ENCODE results near the gene PALM.
"Not testable (repeated sequence)": the region's sequence is repeated elsewhere in the genome, so short reads cannot be mapped to it uniquely, and the experiment has no call there.

Gene PALM

GRCh38 chr19:738509-739128 lies 29.9 kb downstream of the PALM start:
- H3K79me2 ChIP-seq (ENCODE audit: control insufficient read depth, insufficient read depth, low read length, unreplicated experiment), result no peaks in the 10 kb centered on the region
- H3K27ac ChIP-seq (ENCODE audit: low read depth, low read length), result no peak overlapping the region
- H2AFZ ChIP-seq (ENCODE audit: low read length, unreplicated experiment), result no peak overlapping the region
- H3K36me3 ChIP-seq (ENCODE audit: insufficient read depth, low read length), result no peaks in the 10 kb centered on the region
- no peaks in the 10 kb centered on the region for H3K4me1 ChIP-seq (ENCODE audit: control insufficient read depth, insufficient read depth, low read length, unreplicated experiment)
- no peaks in the 10 kb centered on the region for H3K27me3 ChIP-seq (ENCODE audit: insufficient read depth, low read length)
- no peak overlapping the region for H3K4me3 ChIP-seq (ENCODE audit: low read depth, low read length)

GRCh38 chr19:739998-740715 lies 31.4 kb downstream of the PALM start:
- Histone ChIP-seq H3K79me2 (ENCODE audit: control insufficient read depth, insufficient read depth, low read length, unreplicated experiment) (no peaks in the 10 kb centered on the region), H3K36me3 (ENCODE audit: insufficient read depth, low read length) (no peaks in the 10 kb centered on the region), H3K4me3 (ENCODE audit: low read depth, low read length) (no peak overlapping the region), H3K27me3 (ENCODE audit: insufficient read depth, low read length) (no peaks in the 10 kb centered on the region), H3K27ac (ENCODE audit: low read depth, low read length) (no peak overlapping the region), H3K4me1 (ENCODE audit: control insufficient read depth, insufficient read depth, low read length, unreplicated experiment) (no peaks in the 10 kb centered on the region), H2AFZ (ENCODE audit: low read length, unreplicated experiment) (no peak overlapping the region)

- not testable (repeated sequence) for H3K27me3 ChIP-seq (ENCODE audit: insufficient read depth, low read length); H2AFZ ChIP-seq (ENCODE audit: low read length, unreplicated experiment); H3K4me3 ChIP-seq (ENCODE audit: low read depth, low read length); H3K4me1 ChIP-seq (ENCODE audit: control insufficient read depth, insufficient read depth, low read length, unreplicated experiment); H3K27ac ChIP-seq (ENCODE audit: low read depth, low read length); H3K36me3 ChIP-seq (ENCODE audit: insufficient read depth, low read length); H3K79me2 ChIP-seq (ENCODE audit: control insufficient read depth, insufficient read depth, low read length, unreplicated experiment)
Observed at GRCh38 chr19:740816-741505, 32.2 kb downstream of the PALM start.

GRCh38 chr19:741506-742131 lies 32.9 kb downstream of the PALM start:
- Histone ChIP-seq H3K79me2 (ENCODE audit: control insufficient read depth, insufficient read depth, low read length, unreplicated experiment) (no peaks in the 10 kb centered on the region), H3K27ac (ENCODE audit: low read depth, low read length) (no peak overlapping the region), H3K27me3 (ENCODE audit: insufficient read depth, low read length) (no peaks in the 10 kb centered on the region), H3K4me1 (ENCODE audit: control insufficient read depth, insufficient read depth, low read length, unreplicated experiment) (no peaks in the 10 kb centered on the region), H2AFZ (ENCODE audit: low read length, unreplicated experiment) (no peak overlapping the region), H3K36me3 (ENCODE audit: insufficient read depth, low read length) (no peaks in the 10 kb centered on the region), H3K4me3 (ENCODE audit: low read depth, low read length) (no peak overlapping the region)

- Histone ChIP-seq H3K27ac (ENCODE audit: low read depth, low read length) (no peak overlapping the region), H3K27me3 (ENCODE audit: insufficient read depth, low read length) (no peaks in the 10 kb centered on the region), H3K4me3 (ENCODE audit: low read depth, low read length) (no peak overlapping the region), H3K4me1 (ENCODE audit: control insufficient read depth, insufficient read depth, low read length, unreplicated experiment) (no peaks in the 10 kb centered on the region), H2AFZ (ENCODE audit: low read length, unreplicated experiment) (no peak overlapping the region), H3K79me2 (ENCODE audit: control insufficient read depth, insufficient read depth, low read length, unreplicated experiment) (no peaks in the 10 kb centered on the region), H3K36me3 (ENCODE audit: insufficient read depth, low read length) (no peaks in the 10 kb centered on the region)
Observed at GRCh38 chr19:742540-743075, 33.9 kb downstream of the PALM start.

- Histone ChIP-seq H3K4me1 (ENCODE audit: control insufficient read depth, insufficient read depth, low read length, unreplicated experiment) (no peaks in the 10 kb centered on the region), H3K27ac (ENCODE audit: low read depth, low read length) (no peak overlapping the region), H2AFZ (ENCODE audit: low read length, unreplicated experiment) (no peak overlapping the region)
Observed at GRCh38 chr19:743168-743687, 34.5 kb downstream of the PALM start.

GRCh38 chr19:745138-745537 lies 36.4 kb downstream of the PALM start:
- not testable (repeated sequence) for H3K4me3 ChIP-seq (ENCODE audit: low read depth, low read length); H3K27ac ChIP-seq (ENCODE audit: low read depth, low read length); H3K79me2 ChIP-seq (ENCODE audit: control insufficient read depth, insufficient read depth, low read length, unreplicated experiment); H3K4me1 ChIP-seq (ENCODE audit: control insufficient read depth, insufficient read depth, low read length, unreplicated experiment); H3K36me3 ChIP-seq (ENCODE audit: insufficient read depth, low read length); H2AFZ ChIP-seq (ENCODE audit: low read length, unreplicated experiment); H3K27me3 ChIP-seq (ENCODE audit: insufficient read depth, low read length)

More at GRCh38 chr19:743168-743687, 34.5 kb downstream of the PALM start:
- Histone ChIP-seq H3K27me3 (ENCODE audit: insufficient read depth, low read length) (no peaks in the 10 kb centered on the region), H3K36me3 (ENCODE audit: insufficient read depth, low read length) (no peaks in the 10 kb centered on the region), H3K4me3 (ENCODE audit: low read depth, low read length) (no peak overlapping the region), H3K79me2 (ENCODE audit: control insufficient read depth, insufficient read depth, low read length, unreplicated experiment) (no peaks in the 10 kb centered on the region)

GRCh38 chr19:746208-746819 lies 37.6 kb downstream of the PALM start:
- H3K27me3 ChIP-seq (ENCODE audit: insufficient read depth, low read length), result no peaks in the 10 kb centered on the region
- H3K36me3 ChIP-seq (ENCODE audit: insufficient read depth, low read length), result no peaks in the 10 kb centered on the region
- no peak overlapping the region for H3K4me3 ChIP-seq (ENCODE audit: low read depth, low read length)
- no peak overlapping the region for H3K27ac ChIP-seq (ENCODE audit: low read depth, low read length)
- H3K4me1 ChIP-seq (ENCODE audit: control insufficient read depth, insufficient read depth, low read length, unreplicated experiment), result peaks cover 2% of the 10 kb centered on the region
- no peaks in the 10 kb centered on the region for H3K79me2 ChIP-seq (ENCODE audit: control insufficient read depth, insufficient read depth, low read length, unreplicated experiment)
- H2AFZ ChIP-seq (ENCODE audit: low read length, unreplicated experiment), result no peak overlapping the region

- H3K4me1 ChIP-seq (ENCODE audit: control insufficient read depth, insufficient read depth, low read length, unreplicated experiment), result peaks cover 8% of the 10 kb centered on the region
- H3K36me3 ChIP-seq (ENCODE audit: insufficient read depth, low read length), result no peaks in the 10 kb centered on the region
- H3K4me3 ChIP-seq (ENCODE audit: low read depth, low read length), result no peak overlapping the region
- H2AFZ ChIP-seq (ENCODE audit: low read length, unreplicated experiment), result no peak overlapping the region
- H3K27me3 ChIP-seq (ENCODE audit: insufficient read depth, low read length), result no peaks in the 10 kb centered on the region
- H3K79me2 ChIP-seq (ENCODE audit: control insufficient read depth, insufficient read depth, low read length, unreplicated experiment), result no peaks in the 10 kb centered on the region
- no peak overlapping the region for H3K27ac ChIP-seq (ENCODE audit: low read depth, low read length)
Observed at GRCh38 chr19:746956-747355, 38.2 kb downstream of the PALM start.
